Adrenal gland (tissue), 12 donors: ENCODE measurements around the gene PIMREG. TPM values are rescaled to one million over a fixed set of nuclear protein-coding genes. Genes with fewer than 3 reads are reported as not detected.

Experiments used
- DNase-seq, 7 donors: peaks; one replicate each; pipeline ENCODE4 v3.0.0-alpha.2; 2019 to 2020
- H3K27ac ChIP-seq, 5 donors: fragments of 200-600 bp; sonication (generic) in 4 of 5; 1 replicate in 3 of 5; 2 replicates in 2 of 5; pipeline versions ENCODE4 v1.5.1 to v1.8.0; 2016 to 2020; ENCODE audit warnings: mild to moderate bottlenecking in 1 of 5
- H3K27me3 ChIP-seq: fragments of 200-600 bp; 2 replicates; pipeline ENCODE4 v1.8.0; 2021
- H3K36me3 ChIP-seq, 2 donors: fragments of 200-600 bp; replicated peaks in 1 of 2; 1 replicate in 1 of 2; 2 replicates in 1 of 2; pipeline versions ENCODE4 v1.5.1 to v1.8.0; 2018 to 2022
- H3K4me1 ChIP-seq, 2 donors: fragments of 200-600 bp; replicated peaks in 1 of 2; 1 replicate in 1 of 2; 2 replicates in 1 of 2; pipeline versions ENCODE4 v1.5.1 to v1.8.0; 2018 to 2021
- H3K4me3 ChIP-seq, 4 donors: fragments of 200-600 bp; sonication (generic) in 3 of 4; one replicate each; pipeline ENCODE4 v1.5.1; 2016 to 2018
- H3K9me3 ChIP-seq, 3 donors: fragments of 200-600 bp; sonication (generic) in 1 of 3; replicated peaks in 1 of 3; 1 replicate in 2 of 3; 2 replicates in 1 of 3; pipeline versions ENCODE4 v1.5.1 to v1.8.0; 2016 to 2021
- POLR2A ChIP-seq, 2 donors: fragments of 450-650 bp; IDR thresholded peaks; one replicate each; pipeline ENCODE4 v1.6.1; 2017; ENCODE audit warnings: antibody characterized with exemption in 2 of 2, mild to moderate bottlenecking in 2 of 2, moderate library complexity in 1 of 2
- WGBS, 4 donors: extraction: QIAGEN DNeasy Blood & Tissue Kit in 2 of 4; methylation state at CpG; one replicate each; pipeline versions ENCODE4 v1.1.5 to v1.1.7; 2013 to 2017; 5-methylcytosine and 5-hydroxymethylcytosine counted together
- intact Hi-C, 2 donors: fragments of 100-400 bp; cut with DNase I; formaldehyde crosslinking; loops; one replicate each; pipeline versions ENCODE4 v1.14.1 to v1.15.0; 2022 to 2023
- polyA plus RNA-seq, 3 donors: library from polyadenylated mRNA; stranded (reverse); fragments of 200-250 nt in 2 of 3; fragments of 350-450 nt in 1 of 3; fragmentation: Illumina TruSeq in 1 of 3; extraction: RNeasy Lipid Tissue Mini Kit (QIAGEN cat#74804) in 1 of 3; gene quantifications; one replicate each; pipeline ENCODE4 v1.2.3, GENCODE V29; 2013 to 2014
- total RNA-seq, 9 donors: library from RNA; depleted of rRNA in 4 of 9; stranded (reverse); fragments of >200 nt in 4 of 9; fragments of 120-200 nt in 1 of 9; fragmentation: NEBNext Ultra II Directional in 1 of 9; extraction: Animal tissue kit (Norgen Biotek cat#: 25700) in 1 of 9; gene quantifications; one replicate each; pipeline versions ENCODE4 v1.1.0 to v1.2.4, GENCODE V29; 2013 to 2023
- TF ChIP-seq, protein P1 (sequence below), 6 experiments: fragments of 450-650 bp in 4 of 6; fragments of 200-600 bp in 2 of 6; sonication (generic) in 1 of 6; IDR thresholded peaks; 1 replicate in 5 of 6; 2 replicates in 1 of 6; pipeline versions ENCODE4 v1.5.1 to v1.8.0; 2016 to 2021; ENCODE audit warnings: antibody characterized with exemption in 6 of 6, mild to moderate bottlenecking in 2 of 6, moderate library complexity in 1 of 6
- donor health status: healthy with polysubstance abuse.
- donor health status: Bipolar disorder and iron deficiency.
- donor health status: DM: yes; HTN: yes; CAD: no.
- donor health status: DM: no; HTN: no; CAD: no.
- donor health status: DM: no; HTN: no; CAD: no.
- donor health status: DM: yes; HTN: yes; CAD: no.

Gene PIMREG
- total and polyA plus RNA-seq, 12 donors = 0.72 to 8.4 (median 2.5) TPM

GRCh38 chr17:6476076-6476809, 32.0 kb downstream of the PIMREG start:
- Histone ChIP-seq H3K4me3 (no peak overlapping the region), H3K27ac (peak overlapping the region in 2 of 5 donors; percentile 7 to 59), H3K36me3 (no peaks in the 10 kb centered on the region), H3K27me3 (no peaks in the 10 kb centered on the region), H3K9me3 (no peaks in the 10 kb centered on the region), H3K4me1 (peaks cover 0 to 22% of the 10 kb centered on the region in 2 donors)
- 42 to 50% (median 45%) methylated on average over 7 to 8 of the region's 8 CpGs for WGBS, 4 donors
- peak in 2 of 7 donors; percentile 46 to 47 for DNase-seq
- intact Hi-C loops = loop anchor here (5.0 to 10.0 kb wide), 3 partner anchors 79 to 161 kb away; partner anchors contain the start of gene PITPNM3 (in 1 of the 2)
- TF ChIP-seq, protein P1, sequence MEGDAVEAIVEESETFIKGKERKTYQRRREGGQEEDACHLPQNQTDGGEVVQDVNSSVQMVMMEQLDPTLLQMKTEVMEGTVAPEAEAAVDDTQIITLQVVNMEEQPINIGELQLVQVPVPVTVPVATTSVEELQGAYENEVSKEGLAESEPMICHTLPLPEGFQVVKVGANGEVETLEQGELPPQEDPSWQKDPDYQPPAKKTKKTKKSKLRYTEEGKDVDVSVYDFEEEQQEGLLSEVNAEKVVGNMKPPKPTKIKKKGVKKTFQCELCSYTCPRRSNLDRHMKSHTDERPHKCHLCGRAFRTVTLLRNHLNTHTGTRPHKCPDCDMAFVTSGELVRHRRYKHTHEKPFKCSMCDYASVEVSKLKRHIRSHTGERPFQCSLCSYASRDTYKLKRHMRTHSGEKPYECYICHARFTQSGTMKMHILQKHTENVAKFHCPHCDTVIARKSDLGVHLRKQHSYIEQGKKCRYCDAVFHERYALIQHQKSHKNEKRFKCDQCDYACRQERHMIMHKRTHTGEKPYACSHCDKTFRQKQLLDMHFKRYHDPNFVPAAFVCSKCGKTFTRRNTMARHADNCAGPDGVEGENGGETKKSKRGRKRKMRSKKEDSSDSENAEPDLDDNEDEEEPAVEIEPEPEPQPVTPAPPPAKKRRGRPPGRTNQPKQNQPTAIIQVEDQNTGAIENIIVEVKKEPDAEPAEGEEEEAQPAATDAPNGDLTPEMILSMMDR (IDR thresholded peaks at IDR 0.05) = no peak
- TF ChIP-seq POLR2A (IDR thresholded peaks at IDR 0.05) = no peak

- Histone ChIP-seq H3K27ac (peak overlapping the region in 2 of 5 donors; percentile 7 to 59), H3K9me3 (no peaks in the 10 kb centered on the region)
- 30 to 54% (median 48%) methylated on average over 8 to 10 of the region's 10 CpGs for WGBS, 4 donors
These were observed 32.5 kb downstream of the PIMREG start for GRCh38 chr17:6476810-6477179.

DNA sequence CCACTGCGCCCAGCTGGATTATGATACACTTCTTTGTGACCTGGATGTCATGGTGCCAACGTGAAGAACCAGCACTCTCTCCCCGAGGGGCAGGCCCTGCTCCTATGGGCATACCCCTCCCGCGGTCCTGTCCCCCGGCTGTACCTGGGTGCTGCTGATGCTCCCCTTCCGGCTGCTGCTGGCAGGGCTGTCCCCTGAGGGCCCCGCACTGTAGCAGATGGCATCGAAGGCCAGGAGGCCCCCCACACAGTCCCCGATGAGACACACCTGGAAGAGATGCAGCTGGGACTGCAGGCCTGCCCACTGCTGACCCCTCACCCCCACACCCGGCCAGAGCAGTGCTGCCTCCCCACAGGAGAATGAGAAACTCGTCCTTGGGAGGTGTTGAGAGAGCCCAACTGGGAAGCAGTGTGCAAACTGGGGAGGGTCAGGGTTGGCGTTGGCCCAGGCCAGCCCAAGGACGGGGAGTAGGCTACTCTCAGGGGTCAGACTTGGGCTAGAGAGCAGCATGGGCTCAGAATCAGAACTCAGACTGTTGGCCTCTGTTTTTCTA, 33.7 kb downstream of the PIMREG start:
- Histone ChIP-seq H3K4me1 (peaks cover 0 to 9% of the 10 kb centered on the region in 2 donors), H3K36me3 (no peaks in the 10 kb centered on the region), H3K27me3 (no peaks in the 10 kb centered on the region), H3K27ac (no peak overlapping the region), H3K9me3 (no peaks in the 10 kb centered on the region), H3K4me3 (no peak overlapping the region)
- DNase-seq = no peak
- intact Hi-C loops = loop anchor here (5.0 to 10.0 kb wide), 3 partner anchors 77 to 159 kb away; partner anchors contain the start of gene PITPNM3 (in 1 of the 2)
- 74 to 81% (median 79%) methylated on average over 6 to 14 of the region's 14 CpGs for WGBS, 4 donors
- no peak for TF ChIP-seq POLR2A (IDR thresholded peaks at IDR 0.05)
- TF ChIP-seq, protein P1 (IDR thresholded peaks at IDR 0.05) = no peak

More at GRCh38 chr17:6476810-6477179, 32.5 kb downstream of the PIMREG start:
- no peak for TF ChIP-seq POLR2A (IDR thresholded peaks at IDR 0.05)
- TF ChIP-seq, protein P1 (IDR thresholded peaks at IDR 0.05) = no peak
- peak; percentile 63 to 87 (median 76) for DNase-seq
- Histone ChIP-seq H3K4me3 (no peak overlapping the region), H3K27me3 (no peaks in the 10 kb centered on the region), H3K4me1 (peaks cover 0 to 17% of the 10 kb centered on the region in 2 donors), H3K36me3 (no peaks in the 10 kb centered on the region)
- intact Hi-C loops = loop anchor here (5.0 to 10.0 kb wide), 3 partner anchors 78 to 161 kb away; partner anchors contain the start of gene PITPNM3 (in 1 of the 2)

DNA sequence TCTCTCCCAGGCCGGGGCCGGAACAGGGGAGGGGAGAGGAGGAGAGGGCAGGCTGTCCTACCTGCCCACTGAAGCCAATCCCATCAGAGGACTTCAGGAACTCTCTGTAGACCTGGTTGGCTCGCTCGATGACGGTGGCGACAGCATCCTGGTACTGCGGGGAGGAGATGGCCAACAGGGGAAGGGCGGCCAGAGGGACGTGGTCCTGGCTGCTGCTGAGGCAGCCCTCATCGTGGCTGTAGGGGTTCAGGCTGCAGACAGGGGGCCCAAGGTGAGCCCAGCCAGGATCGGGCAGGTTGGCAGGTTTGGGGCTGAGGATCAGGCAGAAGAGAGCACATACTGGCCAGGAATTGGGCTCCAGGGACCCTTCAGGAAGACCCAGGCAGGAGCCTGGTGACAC, 34.2 kb downstream of the PIMREG start:
- DNase-seq = no peak
- Histone ChIP-seq H3K4me1 (peaks cover 0 to 7% of the 10 kb centered on the region in 2 donors), H3K9me3 (no peaks in the 10 kb centered on the region), H3K4me3 (no peak overlapping the region), H3K27me3 (no peaks in the 10 kb centered on the region), H3K36me3 (no peaks in the 10 kb centered on the region), H3K27ac (no peak overlapping the region)
- TF ChIP-seq, protein P1 (IDR thresholded peaks at IDR 0.05) = no peak
- TF ChIP-seq POLR2A (IDR thresholded peaks at IDR 0.05) = no peak
- WGBS, 4 donors = 82 to 91% (median 86%) methylated on average over 11 of the region's 11 CpGs
- intact Hi-C loops = loop anchor here (5.0 to 10.0 kb wide), 3 partner anchors 76 to 159 kb away; partner anchors contain the start of gene PITPNM3 (in 1 of the 2)
